ENCODE measurements around the gene IL36RN.

The IL36RN gene

GRCh38 chr2:113112441-113112840 lies 53.4 kb downstream of the IL36RN start:
- TF ChIP-seq, protein P1, sequence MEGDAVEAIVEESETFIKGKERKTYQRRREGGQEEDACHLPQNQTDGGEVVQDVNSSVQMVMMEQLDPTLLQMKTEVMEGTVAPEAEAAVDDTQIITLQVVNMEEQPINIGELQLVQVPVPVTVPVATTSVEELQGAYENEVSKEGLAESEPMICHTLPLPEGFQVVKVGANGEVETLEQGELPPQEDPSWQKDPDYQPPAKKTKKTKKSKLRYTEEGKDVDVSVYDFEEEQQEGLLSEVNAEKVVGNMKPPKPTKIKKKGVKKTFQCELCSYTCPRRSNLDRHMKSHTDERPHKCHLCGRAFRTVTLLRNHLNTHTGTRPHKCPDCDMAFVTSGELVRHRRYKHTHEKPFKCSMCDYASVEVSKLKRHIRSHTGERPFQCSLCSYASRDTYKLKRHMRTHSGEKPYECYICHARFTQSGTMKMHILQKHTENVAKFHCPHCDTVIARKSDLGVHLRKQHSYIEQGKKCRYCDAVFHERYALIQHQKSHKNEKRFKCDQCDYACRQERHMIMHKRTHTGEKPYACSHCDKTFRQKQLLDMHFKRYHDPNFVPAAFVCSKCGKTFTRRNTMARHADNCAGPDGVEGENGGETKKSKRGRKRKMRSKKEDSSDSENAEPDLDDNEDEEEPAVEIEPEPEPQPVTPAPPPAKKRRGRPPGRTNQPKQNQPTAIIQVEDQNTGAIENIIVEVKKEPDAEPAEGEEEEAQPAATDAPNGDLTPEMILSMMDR (conservative IDR thresholded peaks at IDR 0.05), result no peak
- TF ChIP-seq ZFX (IDR thresholded peaks at IDR 0.05), result no peak
- no peak overlapping the region for H3K27ac ChIP-seq

- no peak for TF ChIP-seq ZFX (IDR thresholded peaks at IDR 0.05)
- TF ChIP-seq, protein P1 (conservative IDR thresholded peaks at IDR 0.05), result no peak
- H3K27ac ChIP-seq, result no peak overlapping the region
Measured at GRCh38 chr2:113112871-113113270, 53.9 kb downstream of the IL36RN start.

- no peak overlapping the region for H3K27ac ChIP-seq
- TF ChIP-seq ZFX (IDR thresholded peaks at IDR 0.05), result no peak
- TF ChIP-seq, protein P1 (conservative IDR thresholded peaks at IDR 0.05), result no peak
Measured at GRCh38 chr2:113113807-113114206, 54.8 kb downstream of the IL36RN start.

Measured in C4-2B (cell line).